ENCODE results near the gene GIGYF2. TPM values are rescaled to one million over a fixed set of nuclear protein-coding genes. Genes with fewer than 3 reads are reported as not detected.

The GIGYF2 gene
- total and polyA plus RNA-seq, 2 of the 13 experiments (the other 11 are each of a cell fraction or from before 2014, with no cell fraction given) = 44.9 to 73.5 TPM

GRCh38 chr2:232875256-232876121 is 178.4 kb downstream of the GIGYF2 start:
- peaks cover 89% of the 10 kb centered on the region for H3K4me1 ChIP-seq (ENCODE audit: insufficient read depth, low read length)
- no peaks in the 10 kb centered on the region for H3K9me3 ChIP-seq (ENCODE audit: low read length)
- intact Hi-C loops (cut with micrococcal nuclease; ENCODE audit: unreplicated experiment) (no loop called here), in situ Hi-C loops (cut with HindIII; ENCODE audit: extremely low pct_ligation_motif_present, low pct_unique_long_range_greater_than_20kb) (no loop called here)
- peak overlapping the region; percentile 65 to 82 (median 71); a peak in 5 of 6 replicates for H3K4me3 ChIP-seq (replicated peaks in 1 of 3; ENCODE audit: insufficient read depth in 1 of 3, low read depth in 2 of 3, low read length in 3 of 3)
- no peaks in the 10 kb centered on the region; the same call in 1 of the 2 replicates for H4K20me1 ChIP-seq (ENCODE audit: insufficient read depth, low read length)
- ChIA-PET CTCF (ENCODE audit: low intra/inter-chr PET ratio, low total read pairs) (no interaction called here), POLR2A (interaction anchor here (0.7 to 8.6 kb wide), 5 partner anchors 9 to 137 kb away, joined by 3 to 297 read pairs (median 4); partner anchors contain the start of gene NGEF)
- H3K79me2 ChIP-seq (ENCODE audit: insufficient read depth, low read length) = peaks cover 77% of the 10 kb centered on the region
- peaks cover 0 to 24% of the 10 kb centered on the region in 2 experiments; a peak in 3 of 5 replicates for H3K36me3 ChIP-seq (replicated peaks in 1 of 2; ENCODE audit: control insufficient read depth in 1 of 2, insufficient read depth in 2 of 2, low read length in 2 of 2)
- DNase-seq (ENCODE audit: low spot score) (no peak), ATAC-seq (peak; percentile 0; the same call in 1 of the 3 replicates), FAIRE-seq (no peak)
- H3K27me3 ChIP-seq (ENCODE audit: control insufficient read depth in 1 of 2, insufficient read depth in 2 of 2, low read length in 2 of 2) = no peaks in the 10 kb centered on the region
- WGBS (ENCODE audit: low lambda C conversion rate) = 52% methylated on average over 22 of the region's 37 CpGs
- peak overlapping the region; percentile 94 for H3K27ac ChIP-seq (ENCODE audit: extremely low read length, insufficient read depth, low read length)
- BruUV-seq (replicated peaks) = no TSS peak
- peak overlapping the region; percentile 85 for H3K9ac ChIP-seq (ENCODE audit: insufficient read depth, low read depth, low read length)
- peak overlapping the region; percentile 83 for H3K4me2 ChIP-seq (ENCODE audit: low read depth, low read length)
- H2AFZ ChIP-seq (ENCODE audit: low read length) = no peak overlapping the region
- TF ChIP-seq GABPA (IDR thresholded peaks at IDR 0.05; ENCODE audit: low read depth, low read length) (no peak), GABPA (CRISPR knock-in tag; IDR thresholded peaks at IDR 0.05; ENCODE audit: low read depth) (no peak), ZNF510 (CRISPR knock-in tag; IDR thresholded peaks at IDR 0.05; ENCODE audit: low read depth) (no peak), ZNF280D (CRISPR knock-in tag; IDR thresholded peaks at IDR 0.05) (no peak), ZNF619 (CRISPR knock-in tag; IDR thresholded peaks at IDR 0.05) (no peak), MXD3 (CRISPR knock-in tag; IDR thresholded peaks at IDR 0.05) (0 out of 2 replicates have a peak, but pooled peaks have one; percentile 17), GABPB1 (CRISPR knock-in tag; IDR thresholded peaks at IDR 0.05) (peak; percentile 25; the same call in 1 of the 2 replicates), SRSF9 (IDR thresholded peaks at IDR 0.05; ENCODE audit: borderline replicate concordance, insufficient read depth, low read depth, low read length, poor library complexity, severe bottlenecking) (no peak), MEIS2 (CRISPR knock-in tag; IDR thresholded peaks at IDR 0.05) (0 out of 2 replicates have a peak, but pooled peaks have one; percentile 38), GMEB1 (CRISPR knock-in tag; IDR thresholded peaks at IDR 0.05; ENCODE audit: borderline replicate concordance) (no peak), ZNF782 (CRISPR knock-in tag; IDR thresholded peaks at IDR 0.05; ENCODE audit: borderline replicate concordance) (no peak), SMC3 (IDR thresholded peaks at IDR 0.05; ENCODE audit: low read length) (no peak), ATF3 (CRISPR knock-in tag; IDR thresholded peaks at IDR 0.05) (no peak), GRHL1 (CRISPR knock-in tag; conservative IDR thresholded peaks at IDR 0.05) (no peak), SMARCE1 (IDR thresholded peaks at IDR 0.05; ENCODE audit: borderline replicate concordance) (no peak)
